Adipocyte (in vitro differentiated cells): ENCODE measurements around the gene SEMA6D.
"Not testable (repeated sequence)": the region's sequence is repeated elsewhere in the genome, so short reads cannot be mapped to it uniquely, and the experiment has no call there.

Experiments used
- DNase-seq: peaks from one replicate; pipeline ENCODE4 v3.0.0-alpha.2; 2015; ENCODE audit warnings: low read depth
- H3K27me3 ChIP-seq: replicated peaks from 2 replicates; pipeline ENCODE4 v1.7.0; 2013; ENCODE audit warnings: mild to moderate bottlenecking, low read length, moderate library complexity; ENCODE audit not compliant: control insufficient read depth, insufficient read depth
- H3K36me3 ChIP-seq: 2 replicates; pipeline ENCODE4 v1.7.0; 2013; ENCODE audit warnings: low read length, mild to moderate bottlenecking, moderate library complexity; ENCODE audit not compliant: control insufficient read depth, insufficient read depth, severe bottlenecking
- H3K4me1 ChIP-seq: 2 replicates; pipeline ENCODE4 v1.7.0; 2013; ENCODE audit warnings: mild to moderate bottlenecking, low read length, moderate library complexity; ENCODE audit not compliant: control insufficient read depth, insufficient read depth
- H3K4me3 ChIP-seq: 2 replicates; pipeline ENCODE4 v1.7.0; 2013; ENCODE audit warnings: mild to moderate bottlenecking, low read length, moderate library complexity
- H3K9ac ChIP-seq: 2 replicates; pipeline ENCODE4 v1.7.0; 2013; ENCODE audit warnings: mild to moderate bottlenecking, low read length, moderate library complexity
- H3K9me3 ChIP-seq: 2 replicates; pipeline ENCODE4 v1.7.0; 2013; ENCODE audit warnings: mild to moderate bottlenecking, low read length, moderate library complexity; ENCODE audit not compliant: control insufficient read depth

SEMA6D gene

GRCh38 chr15:47732248-47732647 lies 14.9 kb downstream of the SEMA6D start:
- H3K27me3 ChIP-seq, result no peaks in the 10 kb centered on the region
- no peak overlapping the region for H3K4me3 ChIP-seq
- H3K9me3 ChIP-seq, result no peaks in the 10 kb centered on the region
- no peak overlapping the region for H3K9ac ChIP-seq
- peaks cover 11% of the 10 kb centered on the region for H3K4me1 ChIP-seq
- no peaks in the 10 kb centered on the region for H3K36me3 ChIP-seq
- no peak for DNase-seq

- H3K9me3 ChIP-seq, result no peaks in the 10 kb centered on the region
- DNase-seq, result no peak
- H3K4me1 ChIP-seq, result peaks cover 17% of the 10 kb centered on the region
- H3K27me3 ChIP-seq, result no peaks in the 10 kb centered on the region
- H3K4me3 ChIP-seq, result no peak overlapping the region
- H3K36me3 ChIP-seq, result no peaks in the 10 kb centered on the region
- no peak overlapping the region for H3K9ac ChIP-seq
Measured at GRCh38 chr15:47733085-47733484, 15.8 kb downstream of the SEMA6D start.

- H3K27me3 ChIP-seq, result no peaks in the 10 kb centered on the region
- H3K4me1 ChIP-seq, result peaks cover 17% of the 10 kb centered on the region
- H3K9ac ChIP-seq, result peak overlapping the region; percentile 48
- H3K4me3 ChIP-seq, result peak overlapping the region; percentile 55
- H3K9me3 ChIP-seq, result no peaks in the 10 kb centered on the region
- no peaks in the 10 kb centered on the region for H3K36me3 ChIP-seq
- DNase-seq, result no peak
Measured at GRCh38 chr15:47736143-47736786, 19.0 kb downstream of the SEMA6D start.

- Histone ChIP-seq H3K4me3 (peak overlapping the region; percentile 55), H3K9me3 (no peaks in the 10 kb centered on the region), H3K4me1 (peaks cover 17% of the 10 kb centered on the region), H3K27me3 (no peaks in the 10 kb centered on the region), H3K9ac (no peak overlapping the region), H3K36me3 (no peaks in the 10 kb centered on the region)
- peak; percentile 58 for DNase-seq
Measured at GRCh38 chr15:47737477-47737876, 20.2 kb downstream of the SEMA6D start.

- DNase-seq, H3K9ac ChIP-seq, H3K9me3 ChIP-seq: not testable (repeated sequence)
Measured at GRCh38 chr15:47738144-47738825, 21.0 kb downstream of the SEMA6D start.

GRCh38 chr15:47741082-47741481 lies 23.8 kb downstream of the SEMA6D start:
- Histone ChIP-seq H3K36me3 (no peaks in the 10 kb centered on the region), H3K4me3 (no peak overlapping the region), H3K9me3 (no peaks in the 10 kb centered on the region), H3K4me1 (peaks cover 17% of the 10 kb centered on the region), H3K9ac (no peak overlapping the region), H3K27me3 (no peaks in the 10 kb centered on the region)
- no peak for DNase-seq

More at GRCh38 chr15:47738144-47738825, 21.0 kb downstream of the SEMA6D start:
- not testable (repeated sequence) for H3K27me3 ChIP-seq, H3K4me3 ChIP-seq, H3K36me3 ChIP-seq
- peaks cover 17% of the 10 kb centered on the region for H3K4me1 ChIP-seq

GRCh38 chr15:47741907-47742306 lies 24.6 kb downstream of the SEMA6D start:
- Histone ChIP-seq H3K27me3 (no peaks in the 10 kb centered on the region), H3K36me3 (no peaks in the 10 kb centered on the region), H3K9me3 (no peaks in the 10 kb centered on the region), H3K4me1 (peaks cover 10% of the 10 kb centered on the region), H3K4me3 (no peak overlapping the region), H3K9ac (no peak overlapping the region)
- DNase-seq, result no peak

GRCh38 chr15:47742334-47742733 lies 25.0 kb downstream of the SEMA6D start:
- Histone ChIP-seq H3K4me1 (peaks cover 5% of the 10 kb centered on the region), H3K36me3 (no peaks in the 10 kb centered on the region), H3K27me3 (no peaks in the 10 kb centered on the region), H3K4me3 (no peak overlapping the region), H3K9me3 (no peaks in the 10 kb centered on the region), H3K9ac (no peak overlapping the region)
- no peak for DNase-seq

- no peak overlapping the region for H3K9ac ChIP-seq
- no peaks in the 10 kb centered on the region for H3K9me3 ChIP-seq
- DNase-seq, result no peak
- H3K4me3 ChIP-seq, result no peak overlapping the region
- H3K27me3 ChIP-seq, result no peaks in the 10 kb centered on the region
- no peaks in the 10 kb centered on the region for H3K36me3 ChIP-seq
- H3K4me1 ChIP-seq, result peaks cover 1% of the 10 kb centered on the region
Measured at GRCh38 chr15:47742742-47743141, 25.4 kb downstream of the SEMA6D start.

GRCh38 chr15:47743385-47743784 lies 26.1 kb downstream of the SEMA6D start:
- H3K9me3 ChIP-seq, result no peaks in the 10 kb centered on the region
- H3K4me3 ChIP-seq, result no peak overlapping the region
- DNase-seq, result no peak
- H3K27me3 ChIP-seq, result no peaks in the 10 kb centered on the region
- no peaks in the 10 kb centered on the region for H3K36me3 ChIP-seq
- H3K4me1 ChIP-seq, result no peaks in the 10 kb centered on the region
- no peak overlapping the region for H3K9ac ChIP-seq

GRCh38 chr15:47743886-47744285 lies 26.6 kb downstream of the SEMA6D start:
- Histone ChIP-seq H3K9me3 (no peaks in the 10 kb centered on the region), H3K4me3 (no peak overlapping the region), H3K27me3 (no peaks in the 10 kb centered on the region), H3K9ac (no peak overlapping the region), H3K4me1 (no peaks in the 10 kb centered on the region), H3K36me3 (no peaks in the 10 kb centered on the region)
- no peak for DNase-seq
